T-cell (primary cell): ENCODE results near the gene LCLAT1. TPM values are rescaled to one million over a fixed set of nuclear protein-coding genes. Genes with fewer than 3 reads are reported as not detected.
A peak's percentile ranks its signal among the peaks of the same experiment; 100 is the strongest.

ENCODE experiments used
- ATAC-seq, 4 experiments: fragments of 200-7000 bp in 3 of 4; fragments of 150-1000 bp in 1 of 4; cut with Tn5 transposase; replicated peaks in 1 of 4; 1 replicate in 3 of 4; 2 replicates in 1 of 4; pipeline ENCODE4 v1.10.0; 2021; ENCODE audit warnings: moderate library complexity in 3 of 4, mild to moderate bottlenecking in 2 of 4, moderate number of reproducible peaks in 1 of 4
- CTCF ChIA-PET, 2 donors: fragments of 300-600 bp; sonication (Branson Sonifier 250); formaldehyde crosslinking; loops; one replicate each; lab custom pipeline; 2022; ENCODE audit warnings: antibody characterized with exemption in 2 of 2; lab: Charles Lee
- POLR2A ChIA-PET, 2 donors: fragments of 300-600 bp; sonication (Branson Sonifier 250); formaldehyde crosslinking; loops; one replicate each; lab custom pipeline; 2022; ENCODE audit warnings: antibody characterized with exemption in 2 of 2; lab: Charles Lee
- DNase-seq, 35 experiments: peaks; one replicate each; pipeline versions ENCODE4 v3.0.0 to v3.0.0-alpha.2; 2013 to 2023
- H3K27ac ChIP-seq: one replicate; pipeline ENCODE4 v1.5.1; 2013; ENCODE audit warnings: low read length
- H3K27me3 ChIP-seq, 2 experiments: replicated peaks in 1 of 2; 1 replicate in 1 of 2; 2 replicates in 1 of 2; pipeline versions ENCODE4 v1.6.1 to v1.7.0; 2013; ENCODE audit warnings: low read length in 1 of 2, mixed read lengths in 1 of 2; ENCODE audit not compliant: control insufficient read depth in 2 of 2, insufficient read depth in 2 of 2; ENCODE audit errors: extremely low read depth in 1 of 2
- H3K36me3 ChIP-seq, 2 donors: 1 replicate in 1 of 2; 2 replicates in 1 of 2; pipeline versions ENCODE4 v1.6.1 to v1.7.0; 2013; ENCODE audit warnings: low read length in 1 of 2; ENCODE audit not compliant: control insufficient read depth in 2 of 2, insufficient read depth in 1 of 2; ENCODE audit errors: extremely low read depth in 1 of 2
- H3K4me1 ChIP-seq, 2 experiments: 1 replicate in 1 of 2; 2 replicates in 1 of 2; pipeline versions ENCODE4 v1.6.1 to v1.7.0; 2013; ENCODE audit warnings: low read length in 2 of 2, mixed read lengths in 1 of 2; ENCODE audit not compliant: insufficient read depth in 2 of 2, control insufficient read depth in 1 of 2; ENCODE audit errors: extremely low read depth in 1 of 2
- H3K4me3 ChIP-seq, 2 donors: 1 replicate in 1 of 2; 2 replicates in 1 of 2; pipeline versions ENCODE4 v1.5.1 to v1.7.0; 2013; ENCODE audit warnings: mild to moderate bottlenecking in 2 of 2, low read length in 1 of 2, moderate library complexity in 1 of 2; ENCODE audit not compliant: control insufficient read depth in 1 of 2; ENCODE audit errors: extremely low read depth in 1 of 2
- H3K9me3 ChIP-seq: 2 replicates; pipeline ENCODE4 v1.7.0; 2013
- H3K27ac Mint-ChIP-seq, 2 donors: one replicate each; pipeline ENCODE4 v1.8.0; 2020 to 2021; ENCODE audit warnings: mild to moderate bottlenecking in 2 of 2, mixed read lengths in 2 of 2
- H3K27me3 Mint-ChIP-seq, 2 donors: one replicate each; pipeline ENCODE4 v1.8.0; 2021 to 2022; ENCODE audit warnings: mixed read lengths in 2 of 2
- H3K36me3 Mint-ChIP-seq: one replicate; pipeline ENCODE4 v1.8.0; 2021; ENCODE audit warnings: mixed read lengths
- H3K4me1 Mint-ChIP-seq, 3 donors: one replicate each; pipeline ENCODE4 v1.8.0; 2020 to 2022; ENCODE audit warnings: mixed read lengths in 3 of 3, mild to moderate bottlenecking in 1 of 3
- H3K4me3 Mint-ChIP-seq, 3 donors: one replicate each; pipeline ENCODE4 v1.8.0; 2020 to 2022; ENCODE audit warnings: mild to moderate bottlenecking in 3 of 3, mixed read lengths in 3 of 3, moderate library complexity in 3 of 3
- H3K9me3 Mint-ChIP-seq, 3 donors: one replicate each; pipeline ENCODE4 v1.8.0; 2020 to 2022; ENCODE audit warnings: mixed read lengths in 3 of 3
- WGBS: methylation state at CpG from one replicate; pipeline ENCODE4 v1.1.5; 2013; ENCODE audit warnings: missing lambda C conversion rate; ENCODE audit not compliant: insufficient coverage; 5-methylcytosine and 5-hydroxymethylcytosine counted together
- total RNA-seq, 35 experiments: library from RNA in 6 of 35; stranded (reverse) in 6 of 35; fragments of 120-200 nt in 1 of 35; gene quantifications; one replicate each; pipeline versions ENCODE4 v1.2.1 to v1.2.4 and lab custom pipeline; 2013 to 2026

Gene LCLAT1
- total RNA-seq, 5 donors from 2014 or later (not counting 1 experiment from before 2014, with no cell fraction given) = 13.8 to 33.0 (median 19.6) TPM

DNA sequence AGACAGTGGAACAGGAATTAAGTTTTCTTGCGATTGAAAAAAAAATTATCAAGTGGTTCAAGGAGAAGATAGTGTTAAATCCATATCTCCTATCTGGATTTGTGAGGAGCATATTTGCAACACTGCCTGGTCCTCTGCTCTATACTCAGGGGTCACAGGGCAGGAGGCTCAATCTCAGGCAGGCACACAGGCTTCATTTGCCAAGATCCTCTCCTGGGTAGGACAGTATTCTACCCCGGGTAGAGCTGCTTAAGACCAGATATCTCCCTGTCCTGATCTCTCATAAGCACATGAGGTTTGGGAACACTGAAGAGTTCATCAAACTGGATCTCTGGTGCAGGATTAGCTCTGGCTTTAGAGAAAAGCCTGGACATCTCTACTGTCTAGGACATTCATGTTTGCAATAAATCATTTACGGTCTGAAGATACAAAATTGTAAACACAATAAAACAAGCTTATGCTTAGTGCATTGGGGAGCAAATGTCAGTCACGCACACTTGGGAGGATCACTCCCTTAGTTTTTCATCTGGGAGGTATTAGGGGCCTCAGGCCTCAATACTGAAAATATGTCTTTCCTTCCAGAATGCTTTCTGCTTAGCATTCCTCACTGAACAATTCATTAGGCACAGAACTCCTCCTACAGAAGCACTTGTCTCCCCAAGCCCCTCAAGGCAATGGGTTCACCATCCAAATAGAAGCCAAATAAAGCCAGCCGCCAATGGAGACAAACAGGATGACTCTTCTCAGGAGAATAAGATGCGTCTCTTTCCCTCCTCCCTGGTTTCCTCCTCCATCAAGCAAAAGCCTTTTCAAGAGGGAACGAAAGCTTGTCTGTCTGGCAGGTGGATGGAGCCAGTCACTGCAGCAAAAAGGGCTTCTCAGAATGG is 34.1 kb upstream of the LCLAT1 start:
- Mint-ChIP-seq H3K27ac (no peak overlapping the region), H3K4me1 (peaks cover 27 to 39% (median 31%) of the 10 kb centered on the region in 3 donors), H3K4me3 (no peak overlapping the region), H3K9me3 (no peaks in the 10 kb centered on the region), H3K36me3 (no peaks in the 10 kb centered on the region), H3K27me3 (no peaks in the 10 kb centered on the region)
- ChIA-PET CTCF (interaction anchor here in 1 of 2 donors (0.9 kb wide), 1 partner anchor 9 kb away, joined by 3 read pairs; no protein-coding TSS in a partner anchor), POLR2A (no interaction called here)
- H3K27ac ChIP-seq = no peak overlapping the region
- H3K36me3 ChIP-seq = no peaks in the 10 kb centered on the region
- peaks cover 0 to 5% of the 10 kb centered on the region in 2 experiments for H3K4me1 ChIP-seq
- no peaks in the 10 kb centered on the region for H3K9me3 ChIP-seq
- no peaks in the 10 kb centered on the region for H3K27me3 ChIP-seq
- DNase-seq (no peak), ATAC-seq (no peak)
- H3K4me3 ChIP-seq = no peak overlapping the region
- WGBS = 49% methylated on average over 3 of the region's 7 CpGs

DNA sequence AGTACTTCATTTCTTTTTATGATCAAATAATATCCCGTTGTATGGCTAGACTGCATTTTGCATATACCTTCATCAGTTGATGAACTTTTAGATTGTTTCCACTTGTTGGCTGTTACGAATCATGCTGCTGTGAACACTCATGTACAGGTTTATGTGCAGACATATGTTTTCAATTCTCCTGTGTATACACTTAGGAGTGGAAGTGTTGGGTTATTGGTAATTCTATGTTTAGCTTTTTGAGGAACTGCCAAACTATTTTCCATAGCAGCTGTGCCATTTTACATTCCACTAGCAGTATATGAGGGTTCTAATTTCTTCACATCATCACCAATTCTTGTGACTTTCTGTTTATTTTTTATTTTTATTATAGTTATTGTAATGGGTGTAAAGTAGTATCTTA is 32.1 kb upstream of the LCLAT1 start:
- Mint-ChIP-seq H3K4me3 (no peak overlapping the region), H3K9me3 (no peaks in the 10 kb centered on the region), H3K27ac (no peak overlapping the region), H3K36me3 (no peaks in the 10 kb centered on the region), H3K4me1 (peaks cover 11 to 19% (median 12%) of the 10 kb centered on the region in 3 donors), H3K27me3 (no peaks in the 10 kb centered on the region)
- Histone ChIP-seq H3K27ac (no peak overlapping the region), H3K36me3 (no peaks in the 10 kb centered on the region), H3K4me1 (no peaks in the 10 kb centered on the region), H3K27me3 (no peaks in the 10 kb centered on the region), H3K4me3 (no peak overlapping the region), H3K9me3 (no peaks in the 10 kb centered on the region)
- ChIA-PET POLR2A (no interaction called here), CTCF (no interaction called here)
- DNase-seq (no peak), ATAC-seq (no peak)
- no CpG with 5 or more reads among the region's 2 CpGs for WGBS

DNA sequence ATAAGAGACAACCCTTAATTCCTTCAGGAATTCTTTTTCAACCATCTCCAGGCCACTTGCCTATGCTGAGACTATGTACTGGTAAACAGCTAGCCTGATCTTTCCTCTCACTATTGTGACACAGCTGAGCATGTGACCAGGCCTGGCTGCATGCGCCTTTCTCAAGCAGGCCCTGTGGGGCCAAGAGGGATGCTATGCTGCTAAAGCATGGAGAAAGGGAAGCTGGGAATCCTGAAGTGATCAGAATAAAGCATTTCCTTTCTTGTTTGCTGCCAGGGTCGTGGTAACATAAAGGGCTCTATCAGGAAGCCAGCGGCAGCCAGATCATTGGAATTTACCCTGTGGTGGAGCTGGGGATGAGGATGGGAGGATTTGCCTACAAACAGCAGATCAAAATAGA is 29.8 kb upstream of the LCLAT1 start:
- Histone ChIP-seq H3K27me3 (no peaks in the 10 kb centered on the region), H3K9me3 (no peaks in the 10 kb centered on the region), H3K4me1 (peaks cover 14% of the 10 kb centered on the region in 2 experiments), H3K4me3 (no peak overlapping the region), H3K36me3 (no peaks in the 10 kb centered on the region), H3K27ac (no peak overlapping the region)
- Mint-ChIP-seq H3K4me3 (no peak overlapping the region), H3K27me3 (no peaks in the 10 kb centered on the region), H3K36me3 (no peaks in the 10 kb centered on the region), H3K4me1 (peaks cover 16 to 26% (median 18%) of the 10 kb centered on the region in 3 donors), H3K9me3 (no peaks in the 10 kb centered on the region), H3K27ac (no peak overlapping the region)
- ChIA-PET CTCF (interaction anchor here in 1 of 2 donors (0.7 kb wide), 1 partner anchor 216 kb away, joined by 8 read pairs; no protein-coding TSS in a partner anchor), POLR2A (no interaction called here)
- 60% methylated on average over 2 of the region's 3 CpGs for WGBS
- DNase-seq (no peak), ATAC-seq (no peak)

DNA sequence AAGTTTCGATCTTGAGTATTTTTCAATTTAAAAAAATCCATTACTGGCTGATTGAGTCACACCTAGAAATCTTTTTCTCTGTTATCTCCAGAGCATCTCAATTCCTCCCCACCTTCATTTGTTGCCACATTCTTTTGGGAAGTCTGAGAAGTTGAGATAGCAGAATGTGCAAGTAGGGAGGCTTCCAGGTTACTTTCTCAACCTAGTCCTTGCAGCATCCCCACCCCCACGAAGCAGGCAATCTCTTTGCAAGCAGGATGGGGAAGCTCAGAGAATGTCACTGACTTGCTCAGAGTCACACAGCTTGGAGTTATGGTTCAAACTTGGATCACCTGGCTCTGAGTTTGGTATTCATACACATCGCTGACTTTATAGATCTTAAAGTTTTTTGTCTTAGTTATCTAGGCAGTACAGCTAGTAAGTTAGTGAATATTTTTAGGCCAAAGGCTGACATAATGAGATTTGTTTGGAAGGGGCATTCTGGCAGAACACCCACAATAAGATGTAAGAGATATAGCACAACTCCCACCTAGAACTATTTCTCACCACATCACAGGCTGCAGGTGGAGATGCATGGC is 25.9 kb upstream of the LCLAT1 start:
- H3K4me1 ChIP-seq = peaks cover 28 to 36% of the 10 kb centered on the region in 2 experiments
- H3K27me3 Mint-ChIP-seq = no peaks in the 10 kb centered on the region
- no peaks in the 10 kb centered on the region for H3K36me3 ChIP-seq
- peaks cover 1% of the 10 kb centered on the region for H3K36me3 Mint-ChIP-seq
- no peak overlapping the region for H3K4me3 ChIP-seq
- peak overlapping the region; percentile 86 for H3K27ac ChIP-seq
- peak overlapping the region; percentile 46 to 53 (median 51) for H3K4me3 Mint-ChIP-seq
- DNase-seq (peak in 1 of 35 experiments; percentile 62), ATAC-seq (peak in 3 of 4 experiments; percentile 2 to 33 (median 10))
- no peaks in the 10 kb centered on the region for H3K27me3 ChIP-seq
- peaks cover 0 to 2% (median 0%) of the 10 kb centered on the region in 3 donors for H3K9me3 Mint-ChIP-seq
- ChIA-PET POLR2A (interaction anchor here in 1 of 2 donors (0.7 kb wide), 1 partner anchor 25 kb away, joined by 3 read pairs; no protein-coding TSS in a partner anchor), CTCF (interaction anchor here in 1 of 2 donors (0.6 to 1.2 kb wide), 2 partner anchors 9 to 212 kb away, joined by 3 to 4 read pairs; no protein-coding TSS in a partner anchor)
- H3K9me3 ChIP-seq = no peaks in the 10 kb centered on the region
- peaks cover 45 to 57% (median 46%) of the 10 kb centered on the region in 3 donors for H3K4me1 Mint-ChIP-seq
- 50% methylated on average over 1 of the region's 3 CpGs for WGBS
- H3K27ac Mint-ChIP-seq = peak overlapping the region; percentile 91 to 95

DNA sequence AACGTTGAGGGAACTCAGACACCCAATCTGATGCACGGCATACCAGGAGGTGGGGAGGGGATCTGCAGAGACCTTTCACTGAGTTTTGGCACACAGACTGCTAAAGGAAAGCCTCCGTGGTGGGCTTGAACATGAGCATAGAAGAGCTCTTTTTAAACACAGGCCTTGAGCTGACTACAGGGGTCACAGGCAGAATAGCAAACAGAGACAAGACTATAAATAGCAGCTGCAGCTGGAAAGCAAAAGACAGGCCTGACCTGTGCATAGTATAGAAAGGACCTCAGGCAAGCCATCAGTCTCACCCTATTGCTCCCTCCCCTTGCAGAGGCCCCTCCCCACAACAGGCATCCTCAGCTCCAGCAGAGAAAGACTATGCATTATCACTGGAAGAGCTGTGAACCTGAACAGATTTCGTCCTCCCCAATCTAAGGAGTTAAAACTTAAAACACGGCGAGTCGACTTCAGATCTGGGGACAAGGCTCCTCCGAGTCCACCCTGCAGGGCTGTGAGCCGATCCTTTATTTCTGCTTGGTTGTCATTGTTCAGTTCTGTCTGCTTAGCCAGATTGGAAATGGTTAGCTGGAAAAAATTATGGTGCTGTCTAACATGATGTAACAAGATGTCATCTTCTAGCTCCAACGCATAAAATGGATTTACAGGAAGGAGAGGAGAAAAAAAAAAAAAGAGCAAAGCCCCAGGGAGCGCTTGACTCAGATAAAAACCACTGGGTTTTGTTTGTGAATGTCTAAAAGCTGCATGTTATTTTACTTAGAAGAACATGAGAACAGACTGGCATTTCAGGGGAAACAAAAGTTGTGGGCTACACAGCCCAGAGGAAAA is 25.2 kb upstream of the LCLAT1 start:
- H3K27me3 ChIP-seq = no peaks in the 10 kb centered on the region
- Mint-ChIP-seq H3K36me3 (peaks cover 3% of the 10 kb centered on the region), H3K27me3 (no peaks in the 10 kb centered on the region), H3K27ac (peak overlapping the region; percentile 91 to 95), H3K4me1 (peaks cover 51 to 62% (median 51%) of the 10 kb centered on the region in 3 donors), H3K4me3 (peak overlapping the region; percentile 46 to 53 (median 51)), H3K9me3 (peaks cover 0 to 6% (median 0%) of the 10 kb centered on the region in 3 donors)
- ChIA-PET POLR2A (interaction anchor here (0.6 to 1.5 kb wide), 10 partner anchors 11 to 1652 kb away, joined by 3 to 7 read pairs (median 4); no protein-coding TSS in a partner anchor), CTCF (interaction anchor here (0.6 to 2.2 kb wide), 12 partner anchors 10 to 1466 kb away, joined by 3 to 7 read pairs (median 5); no protein-coding TSS in a partner anchor)
- DNase-seq (peak in 31 of 35 experiments; percentile 7 to 74 (median 36)), ATAC-seq (peak; percentile 60 to 71 (median 61))
- H3K36me3 ChIP-seq = no peaks in the 10 kb centered on the region
- H3K27ac ChIP-seq = peak overlapping the region; percentile 86
- no peak overlapping the region for H3K4me3 ChIP-seq
- WGBS = 20% methylated on average over 1 of the region's 11 CpGs
- H3K4me1 ChIP-seq = peaks cover 28 to 41% of the 10 kb centered on the region in 2 experiments
- H3K9me3 ChIP-seq = no peaks in the 10 kb centered on the region
